Measurements from ENCODE around the gene ZBTB7C. TPM values are rescaled to one million over a fixed set of nuclear protein-coding genes. Genes with fewer than 3 reads are reported as not detected.

Gene ZBTB7C
- total RNA-seq, 2 experiments from 2014 or later: not detected

DNA sequence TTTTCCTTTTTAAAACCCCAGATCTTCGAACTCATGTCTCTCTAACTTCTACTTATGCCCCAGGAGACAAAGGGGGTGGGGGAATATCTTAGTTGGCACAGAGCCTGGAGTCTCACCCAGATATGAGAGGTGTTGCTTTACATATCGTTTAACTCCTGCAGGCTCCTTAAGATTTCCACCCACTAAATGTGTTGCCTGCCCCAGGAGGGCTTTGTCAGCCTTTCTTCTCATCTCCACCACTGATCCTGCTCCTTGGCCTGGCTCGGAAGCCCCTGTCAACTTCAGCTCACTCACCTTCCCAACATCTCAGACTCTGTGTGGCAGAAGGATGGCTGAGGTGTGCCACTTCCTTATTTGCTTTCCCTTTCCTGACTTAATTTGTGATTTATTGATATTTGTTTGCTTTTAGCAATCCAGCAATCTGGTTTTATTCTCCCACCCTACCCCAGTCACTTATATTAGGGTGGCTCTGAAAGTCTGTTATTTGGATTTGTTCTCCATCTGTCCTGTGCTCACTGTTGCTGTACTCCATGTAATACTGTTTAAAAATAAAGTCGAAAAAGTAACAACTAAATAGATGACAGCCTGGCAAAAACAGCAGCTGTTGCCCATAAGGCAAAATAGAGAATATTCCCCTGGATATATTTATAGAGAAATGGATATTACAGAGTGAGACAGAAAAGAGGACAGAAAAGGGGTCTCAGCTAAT, 200.6 kb downstream of the ZBTB7C start:
- no peak overlapping the region for H3K4me2 ChIP-seq (ENCODE audit: low read length)
- BruUV-seq (replicated peaks): no TSS peak
- intact Hi-C loops (cut with micrococcal nuclease; ENCODE audit: unreplicated experiment): no loop called here
- H4K20me1 ChIP-seq (ENCODE audit: insufficient read depth, low read length): no peaks in the 10 kb centered on the region
- H2AFZ ChIP-seq (ENCODE audit: low read length): no peak overlapping the region
- CTCF ChIA-PET (ENCODE audit: unreplicated experiment): no interaction called here
- no peaks in the 10 kb centered on the region for H3K9me2 ChIP-seq (ENCODE audit: insufficient read depth, low read length)
- H3K4me3 ChIP-seq (ENCODE audit: low read depth, low read length, poor library complexity, severe bottlenecking): no peak overlapping the region
- POLR2A ChIA-PET: no interaction called here
- no peaks in the 10 kb centered on the region for H3K79me2 ChIP-seq (ENCODE audit: insufficient read depth, low read depth, low read length)
- H3K9me3 ChIP-seq (ENCODE audit: low read length): no peaks in the 10 kb centered on the region
- no peak for DNase-seq (ENCODE audit: low spot score)
- no peaks in the 10 kb centered on the region for H3K4me1 ChIP-seq (ENCODE audit: insufficient read depth, low read length, poor library complexity, severe bottlenecking)
- H3K27ac ChIP-seq (ENCODE audit: low read depth, low read length, poor library complexity, severe bottlenecking): no peak overlapping the region
- no peak for TF ChIP-seq EZH2phosphoT487 (IDR thresholded peaks at IDR 0.05; ENCODE audit: borderline replicate concordance, low read depth, low read length)
- TF ChIP-seq CTCF (conservative IDR thresholded peaks at IDR 0.05; ENCODE audit: low read length): no peak
- H3K36me3 ChIP-seq (ENCODE audit: insufficient read depth, low read length): no peaks in the 10 kb centered on the region

DNA sequence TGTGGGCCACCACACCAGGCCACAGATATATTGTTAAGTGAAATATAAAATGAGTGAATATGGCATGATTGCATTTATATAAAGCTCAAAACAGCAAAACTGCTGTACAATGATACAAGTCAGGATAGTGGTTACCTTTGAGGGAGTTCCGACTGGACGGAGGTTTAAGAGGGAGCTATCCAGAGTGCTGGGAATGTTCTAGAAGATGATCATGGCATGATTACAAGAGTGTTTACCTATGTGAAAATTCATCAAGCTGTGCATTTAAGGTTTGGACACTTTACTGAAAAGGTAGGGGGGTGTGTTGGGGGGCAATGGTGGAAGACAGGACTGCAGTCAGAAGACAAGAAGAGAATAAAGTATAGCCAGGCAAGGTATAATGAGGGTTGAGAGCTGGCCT, 201.4 kb downstream of the ZBTB7C start:
- H3K4me3 ChIP-seq (ENCODE audit: low read depth, low read length, poor library complexity, severe bottlenecking): no peak overlapping the region
- H3K9me3 ChIP-seq (ENCODE audit: low read length): no peaks in the 10 kb centered on the region
- no peak overlapping the region for H2AFZ ChIP-seq (ENCODE audit: low read length)
- no peaks in the 10 kb centered on the region for H3K4me1 ChIP-seq (ENCODE audit: insufficient read depth, low read length, poor library complexity, severe bottlenecking)
- intact Hi-C loops (cut with micrococcal nuclease; ENCODE audit: unreplicated experiment): no loop called here
- TF ChIP-seq EZH2phosphoT487 (IDR thresholded peaks at IDR 0.05; ENCODE audit: borderline replicate concordance, low read depth, low read length): no peak
- TF ChIP-seq CTCF (conservative IDR thresholded peaks at IDR 0.05; ENCODE audit: low read length): no peak
- no peak overlapping the region for H3K4me2 ChIP-seq (ENCODE audit: low read length)
- no peaks in the 10 kb centered on the region for H3K9me2 ChIP-seq (ENCODE audit: insufficient read depth, low read length)
- H3K36me3 ChIP-seq (ENCODE audit: insufficient read depth, low read length): no peaks in the 10 kb centered on the region
- no peak overlapping the region for H3K27ac ChIP-seq (ENCODE audit: low read depth, low read length, poor library complexity, severe bottlenecking)
- BruUV-seq (replicated peaks): no TSS peak
- no peak for DNase-seq (ENCODE audit: low spot score)
- no peaks in the 10 kb centered on the region for H3K79me2 ChIP-seq (ENCODE audit: insufficient read depth, low read depth, low read length)
- no peaks in the 10 kb centered on the region for H4K20me1 ChIP-seq (ENCODE audit: insufficient read depth, low read length)
- ChIA-PET POLR2A (no interaction called here), CTCF (ENCODE audit: unreplicated experiment) (no interaction called here)

- no peak for DNase-seq (ENCODE audit: low spot score)
- Histone ChIP-seq H3K79me2 (ENCODE audit: insufficient read depth, low read depth, low read length) (no peaks in the 10 kb centered on the region), H3K4me1 (ENCODE audit: insufficient read depth, low read length, poor library complexity, severe bottlenecking) (no peaks in the 10 kb centered on the region), H3K27ac (ENCODE audit: low read depth, low read length, poor library complexity, severe bottlenecking) (no peak overlapping the region), H4K20me1 (ENCODE audit: insufficient read depth, low read length) (no peaks in the 10 kb centered on the region), H2AFZ (ENCODE audit: low read length) (no peak overlapping the region), H3K36me3 (ENCODE audit: insufficient read depth, low read length) (no peaks in the 10 kb centered on the region), H3K9me3 (ENCODE audit: low read length) (no peaks in the 10 kb centered on the region), H3K4me3 (ENCODE audit: low read depth, low read length, poor library complexity, severe bottlenecking) (no peak overlapping the region), H3K9me2 (ENCODE audit: insufficient read depth, low read length) (no peaks in the 10 kb centered on the region), H3K4me2 (ENCODE audit: low read length) (no peak overlapping the region)
- intact Hi-C loops (cut with micrococcal nuclease; ENCODE audit: unreplicated experiment): no loop called here
- no TSS peak for BruUV-seq (replicated peaks)
- CTCF ChIA-PET (ENCODE audit: unreplicated experiment): no interaction called here
- TF ChIP-seq EZH2phosphoT487 (IDR thresholded peaks at IDR 0.05; ENCODE audit: borderline replicate concordance, low read depth, low read length) (no peak), CTCF (conservative IDR thresholded peaks at IDR 0.05; ENCODE audit: low read length) (no peak)
- POLR2A ChIA-PET: no interaction called here
Observed at GRCh38 chr18:48206887-48207286, 202.3 kb downstream of the ZBTB7C start.

Measured in OCI-LY7 (cell line).